Measurements from ENCODE around the gene KLRB1.
"Not testable (repeated sequence)": the region's sequence is repeated elsewhere in the genome, so short reads cannot be mapped to it uniquely, and the experiment has no call there.

Gene KLRB1

GRCh38 chr12:9619411-9620179 lies 11.9 kb upstream of the KLRB1 start:
- no peak for DNase-seq

GRCh38 chr12:9618906-9619305 lies 11.2 kb upstream of the KLRB1 start:
- DNase-seq = not testable (repeated sequence)

GRCh38 chr12:9617124-9617523 lies 9.4 kb upstream of the KLRB1 start:
- no peak for DNase-seq

- no peak for DNase-seq
These were observed 7.9 kb upstream of the KLRB1 start for GRCh38 chr12:9615420-9616136.

- DNase-seq = not testable (repeated sequence)
These were observed 2.9 kb upstream of the KLRB1 start for GRCh38 chr12:9610606-9611005.

GRCh38 chr12:9606736-9607372 lies 862 bp downstream of the KLRB1 start:
- no peak for DNase-seq

GRCh38 chr12:9606247-9606646 lies 1.5 kb downstream of the KLRB1 start:
- no peak for DNase-seq

DNA sequence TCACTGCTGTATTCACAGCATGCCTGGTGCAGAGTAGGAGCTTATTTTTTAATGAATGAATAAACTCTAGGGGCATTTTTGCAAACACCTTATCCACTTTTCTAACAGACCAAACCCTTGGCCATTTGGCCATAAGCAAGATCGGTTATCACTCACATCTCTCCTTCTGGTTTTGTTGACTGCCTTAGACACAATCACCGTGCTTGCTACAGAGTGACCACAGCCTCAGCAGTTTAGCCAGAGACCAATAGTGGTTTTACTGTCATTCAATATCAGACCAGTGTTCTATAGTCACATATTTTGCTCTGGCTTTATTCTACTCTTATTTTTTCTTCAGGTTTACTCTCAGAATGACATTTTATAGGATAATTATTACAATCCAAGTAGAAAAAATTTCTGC lies 2.2 kb downstream of the KLRB1 start:
- no peak for DNase-seq

- DNase-seq = no peak
These were observed 3.4 kb downstream of the KLRB1 start for GRCh38 chr12:9604287-9604686.

DNA sequence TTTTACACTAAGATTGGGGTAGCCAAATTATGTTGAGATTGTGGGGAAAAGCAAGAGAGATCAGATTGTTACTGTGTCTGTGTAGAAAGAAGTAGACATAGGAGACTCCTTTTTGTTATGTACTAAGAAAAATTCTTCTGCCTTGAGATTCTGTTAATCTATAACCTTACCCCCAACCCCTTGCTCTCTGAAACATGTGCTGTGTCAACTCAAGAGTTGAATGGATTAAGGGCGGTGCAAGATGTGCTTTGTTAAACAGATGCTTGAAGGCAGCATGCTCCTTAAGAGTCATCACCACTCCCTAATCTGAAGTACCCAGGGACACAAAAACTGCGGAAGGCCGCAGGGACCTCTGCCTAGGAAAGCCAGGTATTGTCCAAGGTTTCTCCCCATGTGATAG lies 7.3 kb downstream of the KLRB1 start:
- not testable (repeated sequence) for DNase-seq

DNA sequence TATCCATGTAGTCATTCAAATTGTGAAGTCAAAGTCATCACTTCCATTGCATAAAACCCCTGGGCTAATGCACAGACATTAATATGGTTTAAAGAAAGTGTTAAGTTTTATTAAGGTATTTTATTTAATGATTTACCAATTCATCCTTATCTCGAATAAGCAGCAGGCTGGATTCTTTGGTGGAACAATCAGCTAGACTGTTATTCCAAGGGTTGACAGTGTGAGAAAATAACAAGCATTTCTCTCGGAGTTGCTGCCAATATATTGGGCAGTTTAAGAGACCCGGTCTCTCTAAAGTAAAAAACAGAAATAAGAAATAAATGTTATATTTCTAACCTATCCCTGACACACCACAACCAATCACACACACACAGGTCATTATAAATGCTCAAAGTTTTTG lies 9.4 kb downstream of the KLRB1 start:
- no peak for DNase-seq

GRCh38 chr12:9597365-9597764 lies 10.4 kb downstream of the KLRB1 start:
- no peak for DNase-seq

DNA sequence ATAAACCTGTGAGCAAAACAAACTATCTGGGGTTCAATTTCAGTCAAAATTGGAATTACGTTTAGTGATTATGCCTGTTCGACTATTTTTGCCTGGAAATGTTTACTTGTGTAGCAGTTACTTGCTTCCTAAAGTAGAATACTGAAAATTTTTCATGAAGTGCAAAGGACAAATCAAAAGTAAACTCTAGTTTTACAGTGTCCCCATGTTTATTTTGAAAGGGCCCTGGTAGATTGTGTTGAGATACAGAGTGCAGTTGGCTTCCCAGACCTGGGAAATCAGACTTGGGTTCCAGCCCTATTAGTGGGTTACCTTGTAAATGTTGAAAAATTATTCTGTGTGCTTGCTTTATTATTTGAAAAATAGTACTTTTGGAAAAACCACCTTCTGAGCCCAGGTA lies 17.3 kb downstream of the KLRB1 start:
- DNase-seq = no peak

DNA sequence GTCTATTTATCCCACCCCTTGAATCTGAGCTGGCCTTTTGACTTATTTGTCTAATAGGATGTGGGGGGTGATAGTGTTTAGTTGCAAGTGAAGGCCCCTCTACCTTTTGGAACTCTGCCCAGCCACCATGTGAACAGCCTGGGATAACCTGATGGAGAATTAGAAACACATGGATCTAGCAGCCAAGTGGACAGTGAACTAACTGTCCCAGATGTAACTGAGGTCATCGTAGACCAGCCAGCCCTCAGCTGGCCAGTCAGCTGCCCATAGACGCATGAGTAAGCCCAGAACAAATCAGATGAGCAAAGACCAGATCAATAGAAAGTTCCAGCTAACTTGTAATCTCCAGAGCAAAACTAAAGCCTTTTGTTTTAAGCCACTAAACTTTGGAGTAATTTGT lies 19.0 kb downstream of the KLRB1 start:
- no peak for DNase-seq

DNA sequence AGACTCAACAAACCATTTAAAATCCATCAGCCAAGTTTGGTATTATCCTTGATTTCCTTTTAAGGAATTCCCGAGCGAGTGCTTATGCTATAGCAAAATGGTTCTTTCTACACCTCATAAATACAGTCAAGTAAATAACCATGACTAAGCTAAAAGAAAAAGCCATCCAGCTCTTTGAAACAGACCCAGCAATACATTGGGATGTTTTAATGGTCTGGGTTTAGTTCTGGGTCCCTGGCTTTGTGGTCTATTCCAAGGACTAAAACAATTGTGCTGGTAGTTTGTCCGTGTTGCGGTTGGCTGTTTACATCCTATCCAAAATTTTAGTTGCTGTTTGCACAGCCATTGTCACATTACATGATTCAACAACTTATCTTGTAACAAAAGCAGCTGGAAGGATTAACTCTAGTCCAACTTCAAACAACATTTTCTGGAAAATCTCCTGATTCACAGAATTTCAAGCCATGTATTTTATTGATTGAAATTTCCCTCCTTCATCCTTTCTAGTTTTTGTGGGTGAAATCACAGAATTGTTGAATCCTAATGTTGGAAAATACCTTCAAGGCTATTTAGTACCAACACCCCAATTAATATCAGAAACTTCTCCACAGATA lies 19.6 kb downstream of the KLRB1 start:
- DNase-seq = no peak

DNA sequence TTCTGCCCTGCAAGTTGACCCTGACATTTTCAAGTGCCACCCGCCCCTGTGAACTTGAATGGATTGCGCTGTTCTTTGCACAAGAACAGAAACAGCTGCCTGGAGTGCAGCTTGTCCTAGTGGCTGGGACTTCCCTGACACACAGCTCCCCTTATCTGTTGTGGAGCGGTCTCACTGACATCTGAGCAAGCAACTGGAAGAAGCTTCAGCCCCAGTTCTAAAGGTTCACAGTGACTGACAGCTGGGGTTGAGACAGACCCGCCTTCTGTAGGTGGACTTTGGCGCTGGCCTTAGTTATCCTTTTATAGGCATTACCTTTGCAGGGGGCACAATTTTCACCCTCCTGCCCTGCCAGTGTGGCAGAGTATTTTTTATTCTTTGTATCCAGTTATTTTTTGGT lies 30.0 kb downstream of the KLRB1 start:
- not testable (repeated sequence) for DNase-seq

- not testable (repeated sequence) for DNase-seq
These were observed 40.6 kb downstream of the KLRB1 start for GRCh38 chr12:9567151-9567550.

- not testable (repeated sequence) for DNase-seq
These were observed 41.6 kb downstream of the KLRB1 start for GRCh38 chr12:9566113-9566512.

DNA sequence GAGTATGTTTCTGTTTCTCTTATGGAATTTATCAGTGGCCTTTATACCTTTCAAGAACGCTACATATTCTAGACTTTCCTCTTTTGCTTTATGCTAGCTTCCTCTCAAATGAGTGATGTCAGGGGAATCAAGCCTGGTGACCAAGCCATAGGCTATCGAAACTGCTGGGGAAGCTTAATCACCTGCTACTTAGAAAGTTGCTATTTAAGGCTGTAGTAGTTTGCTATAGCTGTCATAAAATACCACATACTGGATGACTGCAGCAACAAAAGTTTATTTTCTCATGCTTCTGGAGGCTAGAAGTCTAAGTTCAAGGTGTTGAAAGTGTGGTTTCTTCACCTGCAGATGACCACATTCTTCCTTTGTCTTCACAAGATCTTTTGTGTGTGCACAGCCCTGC lies 43.3 kb downstream of the KLRB1 start:
- not testable (repeated sequence) for DNase-seq

DNA sequence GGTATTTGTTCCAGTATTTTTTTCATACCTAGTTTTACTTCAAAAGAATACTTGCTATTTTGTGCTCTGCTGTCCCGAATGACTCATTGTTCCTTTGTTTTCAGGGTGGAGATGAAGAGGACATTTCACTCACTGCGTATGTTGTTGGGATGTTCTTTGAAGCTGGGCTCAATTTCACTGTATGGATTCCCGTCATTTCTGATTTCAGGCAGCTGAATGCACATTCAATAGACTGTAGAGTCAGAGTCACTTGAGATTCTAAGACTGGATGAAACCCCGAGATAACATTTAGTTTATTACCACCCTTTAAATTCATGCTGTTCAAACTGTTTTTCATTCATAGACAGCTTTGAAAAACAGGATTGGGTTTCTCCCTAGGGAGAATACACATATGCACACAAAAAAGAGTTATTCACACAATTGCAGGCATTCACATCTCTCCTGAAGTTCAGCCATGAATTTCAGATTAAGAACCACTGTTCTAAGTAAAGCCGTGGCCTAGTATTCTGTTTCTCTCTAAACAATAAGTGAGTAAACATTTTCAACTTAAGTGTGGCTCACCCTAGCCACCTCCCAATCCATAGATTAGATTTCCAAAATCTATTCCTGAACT lies 44.8 kb downstream of the KLRB1 start:
- DNase-seq = not testable (repeated sequence)

- DNase-seq = not testable (repeated sequence)
These were observed 62.2 kb downstream of the KLRB1 start for GRCh38 chr12:9545489-9545888.

All from fibroblast of skin of abdomen (primary cell).